Inferior parietal cortex (tissue), 1 donor: ENCODE results near the gene FHL2.

Experiments
- DNase-seq: peaks from one replicate; pipeline ENCODE4 v3.0.0-alpha.2; 2016; ENCODE audit errors: extremely low spot score

FHL2 gene

GRCh38 chr2:105317937-105318336, 80.9 kb downstream of the FHL2 start:
- no peak for DNase-seq

DNA sequence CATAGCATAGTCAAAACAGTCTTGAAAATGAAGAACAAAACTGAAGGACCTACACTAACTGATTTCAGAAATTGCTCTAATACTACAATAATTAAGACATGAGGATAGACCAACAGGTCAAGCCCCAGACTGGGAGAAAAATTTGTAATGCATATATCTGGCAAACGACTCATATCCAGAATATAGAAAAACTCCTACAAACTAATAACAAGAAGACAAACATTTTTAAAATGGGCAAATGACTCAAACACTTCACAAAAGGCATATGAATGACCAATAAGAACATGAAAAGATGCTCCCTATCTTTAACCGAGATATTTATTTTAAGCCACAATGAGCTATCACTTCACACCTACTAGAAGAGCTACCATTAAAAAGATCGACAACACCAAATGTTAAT, 83.5 kb downstream of the FHL2 start:
- no peak for DNase-seq

DNA sequence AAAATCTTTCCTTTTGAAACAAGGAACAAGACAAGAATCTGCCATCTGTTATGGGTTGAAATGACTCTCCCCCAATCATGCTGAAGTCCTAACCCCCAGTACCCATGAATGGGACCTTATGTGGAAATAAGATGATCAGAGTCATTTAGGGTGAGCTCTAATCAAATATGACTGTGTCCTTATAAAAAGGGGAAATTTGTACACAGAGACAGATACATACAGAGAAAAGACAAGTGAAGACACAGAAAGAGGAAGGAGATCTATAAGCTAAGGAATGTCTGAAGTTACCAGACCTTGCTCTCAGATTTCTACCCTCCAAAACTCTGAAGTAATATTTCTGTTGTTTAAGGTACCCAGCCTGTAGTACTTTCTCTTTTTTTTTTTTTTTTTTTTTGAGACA, 85.0 kb downstream of the FHL2 start:
- DNase-seq = no peak
